ENCODE results near the gene NEUROG3.

DNA sequence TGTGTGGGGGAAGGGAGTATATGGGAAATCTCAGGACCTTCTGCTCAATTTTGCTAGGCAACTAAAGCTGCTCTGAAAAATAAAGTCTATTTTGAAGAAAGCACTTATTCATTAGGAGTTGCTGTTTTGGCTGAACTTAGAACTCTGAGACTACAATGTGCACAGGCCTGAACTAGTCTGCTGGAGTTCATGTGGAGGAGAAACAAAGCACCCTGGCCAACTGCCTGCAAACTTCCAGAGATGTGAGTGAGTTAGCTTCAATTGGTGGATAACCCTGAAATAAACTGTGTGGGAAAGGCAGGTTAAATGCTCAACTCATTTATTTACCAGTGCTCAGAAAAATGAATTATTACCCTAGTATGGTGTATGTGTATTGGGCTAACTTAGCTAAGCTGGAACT lies 39.5 kb upstream of the NEUROG3 start:
- TF ChIP-seq EZH2 (IDR thresholded peaks at IDR 0.05; ENCODE audit: low read length, missing control alignments) = no peak
- TF ChIP-seq, protein P1, sequence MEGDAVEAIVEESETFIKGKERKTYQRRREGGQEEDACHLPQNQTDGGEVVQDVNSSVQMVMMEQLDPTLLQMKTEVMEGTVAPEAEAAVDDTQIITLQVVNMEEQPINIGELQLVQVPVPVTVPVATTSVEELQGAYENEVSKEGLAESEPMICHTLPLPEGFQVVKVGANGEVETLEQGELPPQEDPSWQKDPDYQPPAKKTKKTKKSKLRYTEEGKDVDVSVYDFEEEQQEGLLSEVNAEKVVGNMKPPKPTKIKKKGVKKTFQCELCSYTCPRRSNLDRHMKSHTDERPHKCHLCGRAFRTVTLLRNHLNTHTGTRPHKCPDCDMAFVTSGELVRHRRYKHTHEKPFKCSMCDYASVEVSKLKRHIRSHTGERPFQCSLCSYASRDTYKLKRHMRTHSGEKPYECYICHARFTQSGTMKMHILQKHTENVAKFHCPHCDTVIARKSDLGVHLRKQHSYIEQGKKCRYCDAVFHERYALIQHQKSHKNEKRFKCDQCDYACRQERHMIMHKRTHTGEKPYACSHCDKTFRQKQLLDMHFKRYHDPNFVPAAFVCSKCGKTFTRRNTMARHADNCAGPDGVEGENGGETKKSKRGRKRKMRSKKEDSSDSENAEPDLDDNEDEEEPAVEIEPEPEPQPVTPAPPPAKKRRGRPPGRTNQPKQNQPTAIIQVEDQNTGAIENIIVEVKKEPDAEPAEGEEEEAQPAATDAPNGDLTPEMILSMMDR (conservative IDR thresholded peaks at IDR 0.05 in 1 of 2, IDR thresholded peaks at IDR 0.05 in 1 of 2; ENCODE audit: low read depth in 1 of 2, low read length in 2 of 2) = no peak

Data from fibroblast of lung (primary cell).